ENCODE results near the gene ALK.

The ALK gene

DNA sequence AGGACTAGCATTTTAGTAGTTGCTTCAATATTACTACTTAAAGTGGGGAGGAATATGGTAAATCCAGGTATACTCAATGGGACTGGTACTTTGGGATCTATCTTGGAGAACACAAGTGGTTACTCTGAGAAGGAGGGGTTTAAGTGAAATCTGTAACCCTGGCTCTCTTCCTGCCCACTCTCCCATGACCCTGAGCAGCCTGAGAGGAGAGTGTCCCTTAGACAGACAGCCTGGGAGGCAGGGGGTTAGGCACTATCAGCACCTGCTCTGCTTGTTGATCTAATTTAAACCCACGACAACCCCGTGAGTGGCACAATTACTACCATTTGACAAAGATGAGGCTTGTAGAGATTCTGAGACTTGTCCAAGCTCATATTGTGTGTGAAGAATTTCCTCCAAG lies 395.5 kb downstream of the ALK start:
- no peak for DNase-seq

DNA sequence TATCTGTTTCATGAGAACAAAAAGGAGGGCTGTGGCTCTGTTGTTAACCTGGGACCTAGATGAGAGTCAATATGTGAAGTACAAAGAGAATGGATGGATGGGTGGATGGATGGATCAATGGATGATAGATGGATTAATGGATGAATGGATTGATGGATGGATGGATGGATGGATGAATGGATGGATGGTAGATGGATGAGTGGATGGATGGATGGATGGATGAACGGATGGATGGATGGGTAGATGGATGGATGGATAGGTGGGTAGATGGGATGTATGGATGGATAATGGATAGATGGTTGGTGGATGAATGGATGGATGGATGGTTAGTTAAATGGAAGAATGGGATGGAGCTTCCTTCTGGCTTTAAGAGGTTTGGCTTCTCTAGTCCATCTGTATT lies 396.7 kb downstream of the ALK start:
- DNase-seq, result no peak

DNA sequence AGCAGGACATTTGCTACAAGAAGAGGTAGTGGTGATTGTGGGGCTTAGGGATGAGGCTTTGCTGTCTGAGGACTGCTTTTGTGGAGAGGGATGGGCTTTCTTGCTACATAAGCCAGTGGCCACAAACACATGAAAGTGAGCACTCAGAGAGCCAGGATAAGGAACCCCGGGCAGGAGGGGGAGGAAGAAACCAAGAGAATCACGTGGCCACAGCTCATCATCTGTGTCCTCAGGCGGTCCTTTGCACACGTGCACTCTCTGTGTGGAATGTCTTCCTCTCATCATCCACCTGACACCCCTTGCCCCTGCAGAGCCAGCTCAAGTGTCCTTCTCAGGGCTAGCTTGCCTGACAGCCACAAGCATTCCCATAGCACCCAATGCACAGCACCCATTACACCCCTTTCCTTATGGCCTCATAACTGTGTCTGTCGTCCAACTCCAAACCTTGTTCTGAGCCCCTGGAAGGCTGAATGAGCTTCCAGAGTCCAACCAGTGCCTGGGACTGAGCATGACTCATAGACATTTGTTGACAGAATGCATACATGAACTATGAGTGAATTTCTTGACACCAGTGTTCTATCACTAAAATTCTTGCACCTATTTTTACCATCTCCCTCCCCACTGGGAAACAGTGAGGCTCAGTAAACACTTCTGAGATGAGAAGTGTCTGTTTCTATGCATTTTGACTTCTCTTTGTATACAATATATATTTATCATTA lies 398.3 kb downstream of the ALK start:
- no peak for DNase-seq

DNA sequence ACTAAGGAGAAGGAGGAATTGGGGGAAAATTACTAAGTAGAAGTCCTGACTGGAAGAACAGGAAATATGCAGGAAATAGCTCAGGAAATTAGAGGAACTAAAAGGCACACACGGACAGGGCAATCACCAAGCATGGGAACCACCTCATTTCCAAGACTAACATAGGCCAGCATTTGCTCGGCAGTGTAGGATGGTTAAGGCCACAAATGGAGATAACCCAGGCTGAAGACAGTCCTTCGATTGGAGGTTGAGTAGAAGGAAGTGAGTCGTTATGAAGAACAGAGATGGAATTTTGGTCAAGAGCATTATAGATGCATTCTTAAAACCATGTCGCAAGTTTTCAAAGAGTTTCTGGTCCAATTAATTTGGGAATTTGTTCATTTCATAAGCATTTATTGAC lies 401.4 kb downstream of the ALK start:
- no peak for DNase-seq

DNA sequence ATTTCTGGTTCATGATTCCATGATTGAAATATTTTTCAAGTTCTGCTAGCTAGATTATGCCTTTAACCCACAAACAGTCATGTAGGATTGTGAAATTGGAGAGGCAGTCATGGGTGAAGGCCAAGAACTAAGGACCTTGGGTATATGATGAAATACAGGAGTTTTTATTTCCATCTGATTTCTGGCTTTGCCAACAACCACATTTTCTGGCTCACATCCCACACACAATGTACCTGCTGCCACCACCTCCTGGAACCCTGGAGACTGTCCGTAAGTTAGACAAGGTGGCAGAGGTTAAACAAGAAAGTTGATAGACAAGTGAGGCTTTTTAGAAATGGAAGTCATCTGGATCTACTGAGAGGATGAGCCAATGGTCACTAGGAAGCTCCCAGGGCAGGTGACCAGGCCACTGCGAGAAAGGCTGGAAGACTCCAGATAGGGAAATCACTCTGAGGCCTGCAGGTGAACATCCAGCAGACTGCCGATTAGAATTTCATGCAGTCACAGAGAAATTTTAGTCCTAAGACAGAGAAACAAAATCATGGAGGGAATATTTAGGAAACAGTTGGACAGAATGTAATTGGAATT lies 402.0 kb downstream of the ALK start:
- no peak for DNase-seq

DNA sequence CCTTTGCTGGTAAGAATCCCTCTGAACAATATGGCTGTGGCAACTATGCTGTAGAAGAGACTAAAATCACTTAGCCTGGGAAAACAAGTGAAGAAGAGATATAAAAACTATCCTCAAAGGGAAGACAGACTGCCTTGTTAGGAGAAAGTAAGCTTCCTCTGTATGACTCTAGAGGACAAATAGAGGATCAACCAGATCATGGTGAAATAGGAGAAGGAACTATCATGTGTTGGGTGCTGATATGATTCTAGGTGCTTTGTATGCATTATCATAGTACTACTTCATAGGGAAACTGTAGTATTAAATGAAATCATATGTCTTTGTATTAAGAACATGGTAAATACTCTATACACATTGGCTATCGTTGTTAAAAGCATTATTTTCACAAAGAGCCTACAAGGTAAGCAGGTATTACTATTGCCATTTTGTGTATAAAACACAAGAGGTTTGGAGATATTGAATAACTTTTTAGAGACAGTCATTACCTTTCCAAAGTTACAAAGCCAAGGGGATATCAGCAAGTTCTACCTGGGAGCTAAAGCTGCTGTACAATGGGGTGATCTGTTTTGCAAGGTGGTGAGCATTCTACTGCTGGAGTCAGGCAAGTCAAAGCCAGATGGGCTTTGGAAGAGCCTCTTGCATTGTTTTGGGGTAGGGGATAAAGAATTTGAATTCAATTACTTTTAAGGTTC lies 402.6 kb downstream of the ALK start:
- DNase-seq, result no peak

DNA sequence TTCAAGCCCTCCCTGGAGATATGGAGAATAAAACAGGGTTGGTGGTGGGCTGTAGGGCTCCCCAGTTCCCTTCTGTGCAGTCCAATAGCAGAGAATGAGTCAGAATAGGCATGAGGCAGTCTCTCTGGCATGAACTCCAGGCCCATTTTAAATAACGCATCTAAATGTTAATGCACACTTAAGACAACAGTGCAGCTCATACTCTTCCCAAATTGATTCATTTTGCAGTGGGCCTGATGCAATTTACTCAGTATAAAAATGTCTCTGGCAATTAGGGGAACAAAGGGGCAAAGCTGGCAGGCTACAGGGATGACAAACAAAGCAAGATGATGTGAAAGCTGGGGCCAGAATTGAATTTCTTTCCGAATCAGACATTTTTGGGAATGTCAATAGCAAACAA lies 403.4 kb downstream of the ALK start:
- DNase-seq, result no peak

DNA sequence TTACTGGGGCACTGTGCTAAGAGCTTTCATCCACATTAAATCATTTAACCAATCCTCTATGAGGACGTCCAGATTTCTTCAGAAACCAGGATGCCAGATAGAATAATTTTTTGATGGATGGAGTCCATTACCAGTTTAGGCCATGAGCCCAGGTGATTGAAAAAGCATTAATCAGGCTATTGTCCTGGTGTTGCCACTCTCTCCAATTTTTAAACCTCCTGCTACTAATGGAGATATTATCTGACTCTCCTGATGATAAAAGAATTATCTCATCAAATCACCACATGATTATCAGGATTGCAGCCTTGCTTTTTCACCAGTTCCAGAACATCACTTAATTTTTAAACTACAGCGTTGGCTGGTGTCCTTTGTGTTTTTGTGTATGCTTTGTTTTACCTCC lies 404.0 kb downstream of the ALK start:
- DNase-seq, result no peak

DNA sequence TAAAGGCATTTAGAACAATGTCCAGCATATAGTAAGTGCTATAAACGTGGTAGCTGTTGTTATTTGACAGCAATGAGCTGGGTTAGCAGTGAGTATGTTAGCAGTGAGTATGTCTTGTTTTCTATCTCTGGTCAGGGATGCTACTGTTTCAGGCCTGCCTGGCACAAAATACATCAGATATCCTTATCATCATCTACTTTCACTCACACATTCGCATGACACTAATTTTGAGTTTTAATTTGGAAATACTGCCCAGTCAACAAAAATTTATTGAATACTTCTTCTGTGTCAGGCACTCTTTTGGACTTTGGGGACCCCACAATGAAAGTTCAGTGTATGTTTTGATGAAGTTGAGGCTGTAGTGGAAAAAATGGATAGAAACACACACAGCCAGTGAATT lies 404.6 kb downstream of the ALK start:
- no peak for DNase-seq

DNA sequence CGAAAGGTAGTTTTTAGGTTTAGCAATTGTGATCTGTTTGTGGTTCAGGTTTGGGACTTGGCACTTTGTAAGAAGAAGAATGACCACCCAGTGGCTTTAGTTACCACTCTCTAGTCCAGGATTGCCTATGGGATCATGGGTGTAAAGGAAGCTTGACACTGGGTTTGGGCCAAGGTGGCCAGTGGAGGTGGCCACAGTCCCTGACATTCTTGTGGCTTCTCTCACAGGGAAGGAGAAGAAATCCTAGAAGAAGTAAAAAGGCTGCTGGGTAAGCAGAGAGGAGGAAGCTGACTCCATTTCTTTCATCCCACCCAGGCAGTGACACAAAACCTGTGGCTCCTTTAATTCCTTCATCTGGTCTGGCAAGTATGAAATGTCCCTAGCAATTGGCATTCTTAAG lies 411.5 kb downstream of the ALK start:
- no peak for DNase-seq

DNA sequence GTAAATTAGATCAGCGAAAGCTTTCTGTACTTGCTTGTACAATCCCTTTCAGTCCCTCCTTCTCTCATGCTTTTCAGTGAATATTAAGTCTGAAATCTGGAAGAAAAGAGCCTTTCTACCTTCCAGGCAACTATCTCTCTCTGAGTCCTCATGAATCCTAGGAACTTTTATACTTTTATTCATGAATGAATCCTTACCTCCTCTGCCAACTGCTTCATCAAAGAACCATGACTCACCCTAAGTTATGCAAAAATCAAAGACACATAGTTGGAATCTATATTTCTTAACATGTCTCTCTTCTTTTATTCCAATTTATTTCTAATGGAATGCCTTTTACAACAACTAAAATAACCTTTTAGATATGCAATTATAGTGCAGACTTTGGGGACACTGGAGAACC lies 412.0 kb downstream of the ALK start:
- DNase-seq, result no peak

DNA sequence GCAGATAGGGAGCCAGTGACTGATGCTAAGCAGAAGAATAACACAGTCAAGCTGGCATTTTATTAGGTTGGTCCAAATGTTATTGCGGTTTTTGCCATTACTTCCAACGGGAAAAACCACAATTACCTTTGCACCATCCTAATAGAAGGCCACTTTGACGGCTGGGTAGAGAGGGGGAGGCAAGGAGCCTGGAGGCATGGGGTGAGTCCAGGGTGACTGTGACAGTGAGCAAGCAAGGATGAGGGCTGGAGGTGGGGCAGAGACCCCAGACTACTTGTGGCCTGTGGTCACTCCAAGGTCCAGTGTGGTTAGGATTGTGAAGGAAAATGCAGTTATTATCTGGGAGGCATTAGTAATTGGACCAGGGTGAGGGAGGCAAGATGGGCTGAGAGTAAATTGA lies 416.6 kb downstream of the ALK start:
- no peak for DNase-seq

DNA sequence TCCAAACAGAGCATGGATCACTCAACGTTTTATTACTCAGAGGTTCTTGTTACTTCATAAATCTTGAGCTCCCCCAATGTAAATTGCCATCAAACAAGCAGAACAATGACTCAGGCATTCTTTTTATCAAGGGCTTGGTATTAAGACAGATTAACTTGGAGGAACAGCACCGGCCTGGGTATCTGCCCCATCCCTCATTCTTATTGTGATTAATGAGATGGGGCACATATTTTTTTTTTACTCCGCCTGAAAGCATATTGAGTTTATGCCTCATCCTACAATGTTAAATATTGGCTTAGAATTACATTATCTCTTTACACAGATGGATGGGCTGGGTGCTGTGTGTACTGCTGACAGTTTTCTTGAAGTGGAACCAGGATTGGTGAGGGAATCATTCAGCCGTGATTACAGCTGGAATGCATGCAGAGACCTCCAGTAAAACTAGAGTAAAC lies 418.9 kb downstream of the ALK start:
- DNase-seq, result no peak

DNA sequence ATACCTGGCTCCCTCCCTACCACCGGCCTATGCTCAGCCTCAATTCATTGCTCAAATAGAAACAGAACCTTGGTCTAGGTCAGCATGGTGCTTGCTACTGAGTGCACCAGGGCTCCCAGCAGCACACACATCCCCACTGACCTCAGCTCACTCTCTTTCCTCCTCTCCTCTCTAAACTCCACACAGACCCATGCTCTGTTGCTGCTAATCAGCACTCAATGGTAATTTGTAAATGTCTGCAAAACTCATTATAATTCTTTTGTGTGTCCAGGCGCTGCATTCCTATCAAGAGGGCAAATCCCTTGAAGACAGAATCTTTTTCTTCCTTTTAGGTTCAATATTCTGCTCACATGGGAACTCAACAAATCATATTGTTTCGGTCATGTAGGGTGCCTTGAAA lies 424.0 kb downstream of the ALK start:
- DNase-seq, result no peak

DNA sequence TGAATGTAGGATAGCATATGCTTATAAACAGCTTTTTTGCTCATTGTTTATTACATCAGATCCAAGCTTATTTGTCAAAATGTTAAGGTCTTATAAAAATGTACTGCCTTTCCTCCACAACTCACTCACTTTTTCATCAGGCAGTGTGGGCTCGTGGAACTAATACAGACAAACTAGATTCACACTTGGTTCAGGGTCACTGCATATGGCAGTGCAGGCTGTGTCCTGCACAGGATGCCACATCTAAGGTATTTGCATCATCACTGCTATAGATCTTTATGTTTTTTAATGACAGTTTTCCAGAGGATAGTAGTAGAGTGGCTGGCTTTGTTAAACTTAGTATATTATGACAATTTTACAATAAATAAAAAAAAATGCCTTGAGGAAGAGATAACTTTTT lies 425.2 kb downstream of the ALK start:
- DNase-seq, result no peak

DNA sequence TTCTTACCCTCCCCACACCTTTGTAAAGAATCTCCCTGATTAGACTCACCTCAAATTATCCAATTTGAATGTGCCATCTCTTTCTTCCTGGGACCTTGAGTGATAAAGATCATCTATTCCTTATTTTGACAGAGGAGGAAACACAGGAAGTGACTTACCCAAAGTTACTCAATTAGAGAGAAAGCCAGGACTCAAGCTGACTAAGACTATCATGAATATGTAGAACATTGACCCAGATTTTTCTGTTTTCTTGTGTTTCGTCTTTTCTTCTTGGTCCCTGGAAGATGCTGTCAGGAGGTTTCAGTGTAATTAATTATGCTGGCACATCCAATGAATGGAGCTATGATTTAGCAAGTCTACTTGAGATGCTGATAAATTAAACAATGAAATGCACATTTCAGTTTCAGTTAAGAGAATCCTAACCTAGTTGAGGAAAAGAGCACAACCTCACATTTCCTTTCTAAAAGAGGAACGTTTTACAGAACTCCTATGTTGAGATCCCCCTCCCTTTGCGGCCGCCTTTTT lies 425.8 kb downstream of the ALK start:
- DNase-seq, result no peak

DNA sequence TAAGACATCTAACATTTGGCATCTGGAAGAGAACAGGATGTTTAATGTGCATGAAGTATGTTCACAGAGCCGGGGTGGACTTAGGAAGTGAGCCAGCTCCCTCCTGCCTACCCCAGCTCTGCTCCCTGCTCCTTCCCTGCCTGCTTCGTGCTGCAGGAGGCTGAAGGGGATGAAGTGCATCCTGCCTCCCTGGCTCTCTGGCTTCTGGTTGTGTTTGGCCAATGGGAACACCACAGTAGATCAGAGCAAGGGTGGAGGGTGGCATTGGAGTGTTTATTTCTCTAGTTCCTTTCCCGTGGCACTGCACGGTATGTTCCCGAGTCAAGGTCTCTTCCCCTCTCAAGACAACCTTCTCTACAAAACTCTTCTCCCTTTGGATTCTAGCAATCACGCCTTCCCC lies 426.3 kb downstream of the ALK start:
- DNase-seq, result no peak

DNA sequence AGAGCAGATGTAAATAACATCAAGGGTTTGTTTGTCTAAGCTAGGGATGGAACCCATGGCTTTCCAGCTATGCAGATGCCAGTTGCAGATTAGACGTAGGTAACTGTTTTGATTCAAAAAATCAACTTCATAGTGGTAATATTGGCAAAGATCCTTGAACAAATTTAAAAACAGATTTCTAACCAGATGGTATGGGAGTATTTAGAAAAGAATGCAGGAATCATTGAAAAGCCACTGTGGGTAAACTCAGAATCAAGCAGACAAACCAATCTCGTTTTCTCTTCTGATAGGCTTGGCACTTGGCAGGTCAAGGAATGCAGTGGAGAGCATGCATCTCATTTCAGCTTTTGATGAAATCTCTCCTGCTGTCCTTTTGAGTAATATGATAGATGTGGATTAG lies 428.7 kb downstream of the ALK start:
- no peak for DNase-seq

DNA sequence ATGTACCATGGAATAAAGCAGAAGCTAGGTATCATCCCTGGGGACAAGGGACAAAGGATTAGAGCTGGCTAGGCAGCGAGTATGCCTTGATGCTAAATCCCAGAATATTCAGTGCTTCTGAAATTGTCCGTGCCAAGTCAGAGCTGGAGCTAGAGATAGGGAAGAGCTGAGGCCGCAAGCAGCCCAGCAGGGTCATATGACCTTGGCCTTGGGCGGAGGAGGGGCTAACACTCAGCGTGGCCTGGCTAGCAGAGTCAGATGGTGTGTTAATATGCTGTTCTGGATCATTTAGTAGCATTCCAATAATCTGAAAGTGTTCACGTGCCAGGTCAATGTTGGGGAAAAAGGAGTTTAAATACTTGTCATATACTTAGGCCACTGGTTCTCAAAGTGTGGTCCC lies 431.3 kb downstream of the ALK start:
- DNase-seq, result no peak

DNA sequence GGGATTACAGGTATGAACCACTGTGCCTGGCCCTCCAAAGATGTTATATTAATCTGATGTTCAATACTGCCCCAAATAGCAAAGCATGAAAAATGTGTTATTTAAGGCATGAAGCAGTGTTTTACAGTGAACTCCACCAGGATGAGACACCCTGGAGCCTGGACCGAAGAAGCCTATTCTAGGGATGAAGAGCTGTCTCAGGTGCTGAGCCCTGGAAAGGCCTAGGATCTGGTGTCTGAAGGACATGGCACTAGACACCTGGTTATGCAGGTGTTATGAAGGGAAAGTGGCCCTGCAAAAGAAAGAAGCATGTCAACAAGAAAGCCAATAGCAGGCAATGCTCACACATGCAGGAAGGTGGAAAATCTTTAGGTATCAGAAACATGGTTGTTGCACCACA lies 431.8 kb downstream of the ALK start:
- DNase-seq, result no peak

DNA sequence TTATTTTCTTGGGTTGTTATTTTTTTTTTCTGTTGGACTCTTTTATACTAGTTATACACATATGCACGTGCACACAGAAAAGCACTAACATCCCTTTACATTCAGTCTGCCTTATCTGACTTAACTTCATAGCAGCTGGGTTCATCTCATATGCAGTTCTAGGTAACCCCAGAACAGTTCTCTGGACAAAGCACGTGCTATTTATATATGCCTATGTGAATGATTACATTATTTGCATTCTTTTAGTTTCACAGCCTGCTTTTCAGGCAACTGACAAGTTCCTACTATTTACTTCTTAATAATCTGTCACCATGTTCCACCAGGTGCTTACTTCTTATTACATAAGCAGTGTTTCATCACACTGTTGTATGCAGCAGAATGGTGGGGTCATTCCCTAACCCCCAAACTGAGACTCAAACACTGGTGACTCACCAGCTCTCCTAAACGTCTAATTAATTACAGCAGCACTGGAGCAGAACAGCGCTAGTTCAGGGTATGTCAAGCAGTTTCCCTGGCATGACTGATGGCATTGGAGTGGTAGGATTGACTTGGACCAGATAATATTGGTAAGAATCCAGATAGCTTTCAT lies 433.3 kb downstream of the ALK start:
- no peak for DNase-seq

DNA sequence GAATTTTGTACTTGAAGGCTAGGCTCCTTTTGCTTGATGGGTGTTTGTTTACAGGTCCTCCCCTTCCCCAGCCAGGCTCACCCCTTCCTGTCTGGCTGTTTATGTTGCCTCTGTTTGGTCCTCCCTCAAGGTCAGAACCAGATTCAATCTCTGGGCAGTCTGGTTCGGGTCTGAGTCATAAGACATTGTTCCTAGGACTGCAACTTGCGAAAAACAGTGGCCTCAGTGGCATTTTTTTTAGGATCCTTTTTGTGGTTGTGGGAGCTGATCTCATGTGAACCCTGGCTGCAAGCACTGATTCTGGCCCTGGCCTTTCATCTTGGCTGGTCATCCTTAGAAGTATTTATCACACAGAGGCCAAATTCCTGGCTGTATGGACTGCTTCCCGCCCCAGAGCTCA lies 435.8 kb downstream of the ALK start:
- no peak for DNase-seq

DNA sequence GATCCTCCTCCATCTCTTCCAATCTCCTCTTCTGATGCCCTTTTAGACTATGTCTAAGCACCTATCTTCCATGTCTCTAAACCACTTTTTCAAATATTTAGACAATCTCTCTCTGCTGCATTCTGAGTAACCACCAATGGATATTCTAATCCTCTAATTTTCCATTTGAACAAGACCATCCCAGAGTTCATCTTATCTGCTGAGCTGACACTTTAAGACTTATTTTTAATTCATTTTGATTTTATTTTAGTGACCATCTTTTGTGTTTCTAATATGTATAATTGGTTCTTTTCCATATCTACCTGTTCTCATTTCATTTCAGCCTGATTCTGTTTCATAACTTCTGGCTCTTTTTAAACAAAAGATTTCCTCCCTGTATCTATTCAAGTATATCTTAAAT lies 436.3 kb downstream of the ALK start:
- DNase-seq, result no peak

DNA sequence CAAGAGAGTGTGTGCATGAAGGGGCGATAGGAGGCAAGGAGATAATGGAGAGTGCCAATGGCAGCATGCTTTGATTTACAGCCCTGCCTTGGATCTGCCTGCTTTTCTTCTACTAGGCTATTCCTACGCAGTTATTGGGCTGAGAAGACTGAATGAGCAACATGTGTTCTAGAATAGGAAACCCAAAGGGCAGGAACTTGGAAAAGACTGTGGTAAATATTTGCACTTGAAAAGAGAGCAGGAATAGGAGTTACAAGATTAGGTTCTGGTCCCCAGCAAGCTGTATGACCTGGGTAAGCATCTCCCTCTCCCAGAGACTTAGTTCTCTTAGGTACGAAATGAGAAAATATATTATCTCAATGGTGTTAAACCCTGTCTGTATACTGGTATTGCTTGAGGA lies 438.5 kb downstream of the ALK start:
- no peak for DNase-seq

Data from central memory CD4-positive, alpha-beta T cell (primary cell).